ENCODE data around the gene BRSK1.

The BRSK1 gene

GRCh38 chr19:55253842-55254624, 29.8 kb upstream of the BRSK1 start:
- no peak for DNase-seq (ENCODE audit: insufficient read length, low spot score)
- no peak for FAIRE-seq

- FAIRE-seq (no peak), DNase-seq (ENCODE audit: insufficient read length, low spot score) (no peak)
Measured at GRCh38 chr19:55254625-55254977, 29.2 kb upstream of the BRSK1 start.

GRCh38 chr19:55255618-55256423, 28.0 kb upstream of the BRSK1 start:
- DNase-seq (ENCODE audit: insufficient read length, low spot score) (no peak), FAIRE-seq (no peak)

- FAIRE-seq (no peak), DNase-seq (ENCODE audit: insufficient read length, low spot score) (no peak)
Measured at GRCh38 chr19:55256562-55257460, 27.0 kb upstream of the BRSK1 start.

GRCh38 chr19:55257461-55258420, 26.1 kb upstream of the BRSK1 start:
- FAIRE-seq (no peak), DNase-seq (ENCODE audit: insufficient read length, low spot score) (no peak)

GRCh38 chr19:55258476-55258827, 25.3 kb upstream of the BRSK1 start:
- FAIRE-seq (no peak), DNase-seq (ENCODE audit: insufficient read length, low spot score) (peak; percentile 29)

- FAIRE-seq, result peak; percentile 90
- peak; percentile 99 for DNase-seq (ENCODE audit: insufficient read length, low spot score)
Measured at GRCh38 chr19:55258828-55259539, 24.8 kb upstream of the BRSK1 start, which contains the start of gene PPP6R1. PPP6R1 (minus strand) TSS chr19:55259017; CDS start chr19:55247103, 11,914 bp downstream.

GRCh38 chr19:55259540-55260210, 24.1 kb upstream of the BRSK1 start:
- FAIRE-seq (no peak), DNase-seq (ENCODE audit: insufficient read length, low spot score) (no peak)

GRCh38 chr19:55261671-55262126, 22.1 kb upstream of the BRSK1 start:
- no peak for FAIRE-seq
- DNase-seq (ENCODE audit: insufficient read length, low spot score), result no peak

GRCh38 chr19:55262359-55262758, 21.4 kb upstream of the BRSK1 start:
- FAIRE-seq, result no peak
- no peak for DNase-seq (ENCODE audit: insufficient read length, low spot score)

GRCh38 chr19:55264531-55264930, 19.3 kb upstream of the BRSK1 start:
- DNase-seq (ENCODE audit: insufficient read length, low spot score) (no peak), FAIRE-seq (no peak)

- no peak for DNase-seq (ENCODE audit: insufficient read length, low spot score)
- no peak for FAIRE-seq
Measured at GRCh38 chr19:55265173-55265572, 18.6 kb upstream of the BRSK1 start.

GRCh38 chr19:55265723-55266386, 17.9 kb upstream of the BRSK1 start:
- DNase-seq (ENCODE audit: insufficient read length, low spot score), result no peak
- no peak for FAIRE-seq

- DNase-seq (ENCODE audit: insufficient read length, low spot score), result no peak
- peak; percentile 100 for FAIRE-seq
Measured at GRCh38 chr19:55266404-55266803, 17.4 kb upstream of the BRSK1 start.

GRCh38 chr19:55266840-55267239, 17.0 kb upstream of the BRSK1 start:
- FAIRE-seq (no peak), DNase-seq (ENCODE audit: insufficient read length, low spot score) (no peak)

GRCh38 chr19:55269299-55269698, 14.5 kb upstream of the BRSK1 start:
- FAIRE-seq (no peak), DNase-seq (ENCODE audit: insufficient read length, low spot score) (no peak)

- no peak for DNase-seq (ENCODE audit: insufficient read length, low spot score)
- peak; percentile 95 for FAIRE-seq
Measured at GRCh38 chr19:55270172-55270942, 13.4 kb upstream of the BRSK1 start.
